ENCODE measurements around the gene ICAM2.
"Not testable (repeated sequence)": the region's sequence is repeated elsewhere in the genome, so short reads cannot be mapped to it uniquely, and the experiment has no call there.

Gene ICAM2

DNA sequence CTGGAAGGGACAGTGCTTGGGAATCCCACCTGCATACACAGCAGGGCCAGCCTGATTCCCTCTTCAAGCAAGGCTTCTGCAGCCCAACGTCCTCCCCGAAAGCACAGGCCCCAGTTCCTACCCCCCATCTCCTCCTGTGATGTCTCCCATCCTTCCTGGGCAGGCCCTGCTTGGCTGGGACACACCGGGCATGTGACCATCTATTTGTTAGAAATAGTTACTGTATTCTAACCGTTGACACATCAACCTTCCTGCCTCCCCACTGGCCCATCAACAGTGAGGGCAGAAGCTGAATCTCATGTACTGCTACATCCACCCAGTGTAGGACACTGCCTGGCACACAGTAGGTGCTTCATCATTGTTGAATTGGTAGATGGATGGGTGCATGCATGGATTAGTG is 11.6 kb downstream of the ICAM2 start:
- Mint-ChIP-seq H3K4me1 (ENCODE audit: low read depth) (peaks cover 62% of the 10 kb centered on the region), H3K27ac (peak overlapping the region; percentile 79), H3K9me3 (no peaks in the 10 kb centered on the region), H3K4me3 (no peak overlapping the region), H3K36me3 (ENCODE audit: low read depth) (peaks cover 86% of the 10 kb centered on the region), H3K27me3 (no peaks in the 10 kb centered on the region)
- DNase-seq: no peak

DNA sequence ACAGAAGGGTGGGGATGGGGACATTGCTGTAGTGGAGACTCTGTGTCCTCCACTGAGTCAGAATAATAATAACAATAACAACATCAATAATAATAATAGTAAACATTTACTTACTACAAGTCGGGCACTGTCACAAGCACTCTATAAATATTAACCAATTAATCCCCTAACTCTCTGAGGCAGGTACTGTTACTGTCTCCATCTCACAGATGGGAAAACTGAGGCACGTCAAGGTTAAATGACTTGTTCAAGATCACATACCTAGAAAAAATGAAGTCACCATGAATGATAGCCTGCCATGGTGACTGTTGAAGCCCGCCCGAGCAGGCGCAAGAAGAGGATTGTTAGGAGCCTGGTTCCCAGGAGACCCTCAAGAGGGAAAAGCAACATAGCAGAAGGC is 12.1 kb downstream of the ICAM2 start:
- no peak for DNase-seq

GRCh38 chr17:64007838-64008282 is 12.6 kb downstream of the ICAM2 start:
- H3K36me3 Mint-ChIP-seq (ENCODE audit: low read depth): peaks cover 91% of the 10 kb centered on the region
- peak overlapping the region; percentile 79 for H3K27ac Mint-ChIP-seq
- peaks cover 56% of the 10 kb centered on the region for H3K4me1 Mint-ChIP-seq (ENCODE audit: low read depth)

More for the DNA sequence above, 12.1 kb downstream of the ICAM2 start:
- Mint-ChIP-seq H3K4me1 (ENCODE audit: low read depth) (peaks cover 58% of the 10 kb centered on the region), H3K9me3 (no peaks in the 10 kb centered on the region), H3K36me3 (ENCODE audit: low read depth) (peaks cover 88% of the 10 kb centered on the region), H3K27me3 (no peaks in the 10 kb centered on the region), H3K27ac (peak overlapping the region; percentile 79), H3K4me3 (no peak overlapping the region)

DNA sequence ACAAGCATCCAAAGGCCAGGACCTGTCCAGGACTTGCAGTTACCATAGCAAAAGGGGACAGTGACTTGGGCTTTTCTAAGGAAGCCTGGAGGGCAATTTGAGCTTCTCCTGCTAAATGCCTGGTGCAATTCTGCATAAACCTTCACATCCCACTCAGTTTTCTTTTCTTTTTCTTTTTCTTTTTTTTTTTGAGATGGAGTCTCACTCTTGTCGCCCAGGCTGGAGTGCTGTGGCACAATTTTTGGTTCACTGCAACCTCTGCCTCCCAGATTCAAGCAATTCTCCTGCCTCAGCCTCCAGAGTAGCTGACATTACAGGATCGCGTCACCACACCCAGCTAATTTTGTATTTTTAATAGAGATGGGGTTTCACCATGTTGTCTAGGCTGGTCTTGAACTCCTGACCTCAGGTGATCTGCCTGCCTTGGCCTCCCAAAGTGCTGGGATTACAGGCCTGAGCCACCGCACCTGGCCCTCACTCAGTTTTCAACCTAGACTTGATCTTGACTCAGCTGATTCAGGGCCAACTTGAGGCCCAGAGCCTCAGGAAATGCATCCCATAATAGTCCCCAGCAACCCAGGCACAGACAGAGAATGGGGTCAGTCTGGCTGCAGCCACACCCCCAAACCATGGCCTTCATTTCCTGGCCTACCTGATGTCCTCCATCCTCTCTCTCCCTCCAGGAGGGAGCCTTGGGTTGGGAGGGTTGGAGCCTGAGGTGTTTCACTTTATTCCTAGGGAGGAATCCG is 13.2 kb downstream of the ICAM2 start:
- H3K36me3 Mint-ChIP-seq (ENCODE audit: low read depth): peaks cover 92% of the 10 kb centered on the region
- H3K9me3 Mint-ChIP-seq, H3K4me3 Mint-ChIP-seq, H3K27me3 Mint-ChIP-seq: not testable (repeated sequence)
- peak overlapping the region; percentile 79 for H3K27ac Mint-ChIP-seq
- peak; percentile 21 for DNase-seq
- peaks cover 53% of the 10 kb centered on the region for H3K4me1 Mint-ChIP-seq (ENCODE audit: low read depth)

More at GRCh38 chr17:64007838-64008282, 12.6 kb downstream of the ICAM2 start:
- Mint-ChIP-seq H3K27me3 (no peaks in the 10 kb centered on the region), H3K4me3 (no peak overlapping the region), H3K9me3 (no peaks in the 10 kb centered on the region)
- no peak for DNase-seq

DNA sequence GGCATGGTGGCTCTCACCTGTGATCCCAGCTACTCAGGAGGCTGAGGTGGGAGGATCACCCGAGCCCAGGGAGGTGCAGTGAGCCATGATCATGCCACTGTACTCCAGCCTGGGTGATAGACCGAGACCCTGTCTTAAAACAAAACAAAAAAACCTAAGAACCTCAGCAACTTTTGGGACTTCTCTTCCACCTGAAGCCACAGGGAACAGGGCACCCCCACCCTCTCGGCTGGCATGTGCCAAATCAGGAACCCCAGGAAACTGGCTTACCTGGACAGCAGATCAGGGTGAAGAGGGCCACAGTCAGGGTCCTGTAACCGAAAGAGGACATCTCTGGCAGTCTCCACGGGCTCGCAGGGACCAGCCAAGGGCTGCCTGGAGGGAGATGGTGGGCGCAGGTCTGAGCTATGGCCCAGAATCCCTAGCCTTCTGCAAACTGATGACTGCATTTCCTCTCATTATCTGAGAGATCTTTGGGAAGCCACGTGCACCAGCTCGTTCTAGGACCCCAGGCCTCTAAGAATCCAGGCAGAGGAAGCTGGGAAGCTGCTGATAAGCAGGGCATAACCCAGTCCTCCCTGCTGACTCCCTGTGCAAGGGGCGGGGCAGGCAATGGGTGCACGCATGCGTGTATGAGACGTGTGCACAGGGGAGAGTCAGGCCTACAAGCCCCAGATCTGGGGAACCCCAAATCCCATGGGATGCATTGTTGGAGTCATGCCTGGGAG is 13.9 kb downstream of the ICAM2 start:
- Mint-ChIP-seq H3K27me3 (no peaks in the 10 kb centered on the region), H3K36me3 (ENCODE audit: low read depth) (peaks cover 92% of the 10 kb centered on the region), H3K4me3 (no peak overlapping the region), H3K9me3 (no peaks in the 10 kb centered on the region), H3K4me1 (ENCODE audit: low read depth) (peaks cover 48% of the 10 kb centered on the region), H3K27ac (peak overlapping the region; percentile 57)
- DNase-seq: peak; percentile 26

DNA sequence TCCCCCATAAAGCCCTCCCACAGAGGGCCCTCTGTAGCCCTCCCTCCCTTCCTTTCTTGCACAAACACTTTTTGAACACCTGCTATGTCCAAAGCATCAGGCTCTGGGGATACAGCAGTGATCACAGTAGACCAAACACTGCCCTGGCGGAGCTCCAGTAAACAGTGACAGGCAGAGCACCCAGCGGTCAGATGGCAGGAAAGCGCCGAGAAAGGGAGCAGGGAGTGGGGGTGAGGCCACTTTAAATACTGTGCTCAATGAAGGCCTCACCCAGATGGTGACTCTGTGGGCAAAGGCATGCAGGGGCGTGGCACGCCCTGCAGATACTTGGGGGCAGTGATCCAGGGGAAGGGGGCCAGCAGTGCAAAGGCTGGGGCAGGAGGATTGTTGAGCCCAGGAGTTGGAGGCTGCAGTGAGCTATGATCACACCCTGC is 14.7 kb downstream of the ICAM2 start:
- Mint-ChIP-seq H3K27me3 (no peaks in the 10 kb centered on the region), H3K36me3 (ENCODE audit: low read depth) (peaks cover 85% of the 10 kb centered on the region), H3K4me3 (no peak overlapping the region), H3K9me3 (no peaks in the 10 kb centered on the region), H3K4me1 (ENCODE audit: low read depth) (peaks cover 40% of the 10 kb centered on the region), H3K27ac (peak overlapping the region; percentile 64)
- peak; percentile 8 for DNase-seq

DNA sequence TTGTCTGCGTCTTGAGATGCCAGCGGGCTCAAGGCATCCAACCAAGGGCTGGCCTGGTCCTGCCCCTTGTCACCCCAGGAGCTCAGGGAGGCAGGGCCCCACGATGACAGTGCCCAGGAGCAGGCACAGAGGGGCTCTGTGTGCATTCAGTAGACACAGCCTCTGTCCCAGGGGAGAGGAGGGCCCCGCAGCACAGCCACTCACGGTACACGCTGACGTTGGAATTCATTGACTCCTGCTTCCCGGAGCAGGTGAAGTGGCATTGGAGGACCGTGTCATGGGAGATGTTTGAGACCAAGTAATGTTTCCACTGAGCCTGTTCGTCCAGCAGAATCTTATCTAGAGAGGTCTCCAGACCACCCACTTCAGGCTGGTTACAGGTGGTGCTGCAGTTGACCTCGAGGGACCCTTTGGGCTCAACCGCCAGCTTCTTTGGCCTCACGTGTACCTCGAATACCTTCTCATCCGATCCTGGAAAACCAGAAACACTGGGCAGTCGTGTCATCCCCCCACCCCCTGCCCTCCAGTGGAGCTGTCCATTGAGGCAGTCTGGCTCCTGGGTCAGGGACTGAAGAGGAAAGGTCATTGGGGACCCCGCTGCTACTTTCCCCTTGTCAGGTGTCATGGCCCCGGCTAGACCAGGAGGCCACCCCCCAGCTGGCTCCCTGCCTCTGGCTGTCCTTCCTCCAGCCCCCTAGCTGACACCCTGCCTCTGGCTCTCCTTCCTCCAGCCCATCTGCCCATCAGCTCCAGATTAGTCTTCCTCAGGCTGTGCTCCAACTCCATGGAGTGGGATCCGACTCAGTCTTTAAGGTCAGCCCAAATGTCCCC is 15.3 kb downstream of the ICAM2 start:
- peak; percentile 27 for DNase-seq
- H3K9me3 Mint-ChIP-seq: no peaks in the 10 kb centered on the region
- no peak overlapping the region for H3K4me3 Mint-ChIP-seq
- no peaks in the 10 kb centered on the region for H3K27me3 Mint-ChIP-seq
- peaks cover 80% of the 10 kb centered on the region for H3K36me3 Mint-ChIP-seq (ENCODE audit: low read depth)
- peaks cover 35% of the 10 kb centered on the region for H3K4me1 Mint-ChIP-seq (ENCODE audit: low read depth)
- H3K27ac Mint-ChIP-seq: peak overlapping the region; percentile 74

DNA sequence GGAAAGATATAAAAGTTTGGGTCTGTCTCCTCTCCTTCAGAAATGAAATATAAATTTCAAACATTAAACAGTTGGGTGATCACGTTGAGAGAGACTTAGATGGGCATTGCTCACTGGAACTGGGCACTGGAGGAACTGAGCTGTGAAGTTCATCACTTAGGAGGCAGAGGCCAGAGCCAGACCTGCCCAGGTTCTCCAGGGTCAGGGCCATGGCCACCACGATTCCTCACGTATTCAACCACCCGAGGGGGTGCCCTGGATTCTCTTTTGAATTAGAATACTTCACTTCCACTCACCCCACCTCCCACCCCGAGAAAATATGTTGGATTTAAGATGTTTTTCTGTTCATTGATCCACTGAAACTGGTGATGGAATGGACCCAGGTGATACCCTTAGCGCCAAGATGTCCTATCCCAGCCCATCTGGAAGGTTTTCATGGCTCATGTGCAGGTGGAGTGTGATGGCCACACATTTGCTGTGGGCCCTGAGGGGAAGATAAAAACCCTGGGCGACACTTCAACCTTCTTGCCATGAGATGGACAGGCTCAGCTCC is 16.1 kb downstream of the ICAM2 start:
- Mint-ChIP-seq H3K4me3 (no peak overlapping the region), H3K9me3 (no peaks in the 10 kb centered on the region), H3K36me3 (ENCODE audit: low read depth) (peaks cover 71% of the 10 kb centered on the region), H3K27me3 (no peaks in the 10 kb centered on the region), H3K27ac (peak overlapping the region; percentile 74), H3K4me1 (ENCODE audit: low read depth) (peaks cover 32% of the 10 kb centered on the region)
- DNase-seq: peak; percentile 16

DNA sequence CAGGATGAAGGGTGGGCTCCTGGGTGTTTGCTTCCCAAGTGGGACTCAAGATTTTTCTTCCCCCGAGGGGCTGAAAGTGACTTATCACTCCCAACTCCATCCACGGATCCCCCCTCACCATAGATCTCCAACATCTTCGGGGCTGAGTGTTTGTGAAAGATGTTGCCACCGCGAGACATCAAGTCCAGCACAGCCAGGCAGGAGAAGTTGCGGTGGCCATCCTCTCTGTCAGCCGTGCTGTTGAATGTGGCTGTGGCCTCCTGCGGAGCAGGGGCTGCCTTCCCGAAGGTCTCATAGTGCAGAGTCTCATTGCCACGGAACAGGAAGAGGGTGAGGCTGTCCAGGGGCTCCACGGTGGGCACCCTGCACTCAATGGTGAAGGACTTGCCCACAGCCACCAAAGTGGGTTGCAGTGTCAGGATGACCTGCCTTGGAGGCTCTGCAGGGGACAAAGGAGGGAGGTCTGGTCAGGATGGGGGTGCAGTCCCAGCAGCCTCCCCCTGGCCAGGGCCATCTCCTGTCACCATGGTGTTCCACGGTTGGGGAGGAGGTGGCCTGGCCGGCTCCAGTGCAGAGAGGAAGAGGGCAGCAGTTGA is 16.8 kb downstream of the ICAM2 start:
- H3K4me1 Mint-ChIP-seq (ENCODE audit: low read depth): peaks cover 32% of the 10 kb centered on the region
- no peaks in the 10 kb centered on the region for H3K27me3 Mint-ChIP-seq
- H3K36me3 Mint-ChIP-seq (ENCODE audit: low read depth): peaks cover 66% of the 10 kb centered on the region
- peak overlapping the region; percentile 74 for H3K27ac Mint-ChIP-seq
- peak; percentile 25 for DNase-seq
- H3K4me3 Mint-ChIP-seq: no peak overlapping the region
- no peaks in the 10 kb centered on the region for H3K9me3 Mint-ChIP-seq

- Mint-ChIP-seq H3K27me3 (no peaks in the 10 kb centered on the region), H3K9me3 (no peaks in the 10 kb centered on the region), H3K4me1 (ENCODE audit: low read depth) (peaks cover 29% of the 10 kb centered on the region), H3K36me3 (ENCODE audit: low read depth) (peaks cover 60% of the 10 kb centered on the region), H3K27ac (peak overlapping the region; percentile 74), H3K4me3 (no peak overlapping the region)
- peak; percentile 27 for DNase-seq
These were observed 17.5 kb downstream of the ICAM2 start for GRCh38 chr17:64002658-64003525.

GRCh38 chr17:64001763-64002529 is 18.5 kb downstream of the ICAM2 start:
- Mint-ChIP-seq H3K27ac (peak overlapping the region; percentile 6), H3K4me1 (ENCODE audit: low read depth) (peaks cover 26% of the 10 kb centered on the region), H3K4me3 (no peak overlapping the region), H3K27me3 (no peaks in the 10 kb centered on the region), H3K9me3 (no peaks in the 10 kb centered on the region), H3K36me3 (ENCODE audit: low read depth) (peaks cover 51% of the 10 kb centered on the region)
- DNase-seq: peak; percentile 27

- H3K27ac Mint-ChIP-seq: no peak overlapping the region
- H3K36me3 Mint-ChIP-seq (ENCODE audit: low read depth): peaks cover 45% of the 10 kb centered on the region
- H3K4me3 Mint-ChIP-seq: no peak overlapping the region
- DNase-seq: peak; percentile 30
- H3K27me3 Mint-ChIP-seq: no peaks in the 10 kb centered on the region
- H3K4me1 Mint-ChIP-seq (ENCODE audit: low read depth): peaks cover 23% of the 10 kb centered on the region
- H3K9me3 Mint-ChIP-seq: no peaks in the 10 kb centered on the region
These were observed 19.3 kb downstream of the ICAM2 start for GRCh38 chr17:64001091-64001579.
